Tibial nerve (tissue), 3 donors: ENCODE results near the gene MEI4.

Source experiments
- POLR2A ChIP-seq, 2 donors: fragments of 450-650 bp; IDR thresholded peaks; one replicate each; pipeline ENCODE4 v1.6.1; 2017; ENCODE audit warnings: antibody characterized with exemption in 2 of 2, mild to moderate bottlenecking in 2 of 2, moderate library complexity in 2 of 2
- TF ChIP-seq, protein P1 (sequence below), 5 experiments: fragments of 200-600 bp in 3 of 5; fragments of 450-650 bp in 2 of 5; sonication (generic) in 3 of 5; IDR thresholded peaks; one replicate each; pipeline ENCODE4 v1.5.1; 2016 to 2019; ENCODE audit warnings: antibody characterized with exemption in 5 of 5, mild to moderate bottlenecking in 3 of 5, moderate library complexity in 2 of 5

DNA sequence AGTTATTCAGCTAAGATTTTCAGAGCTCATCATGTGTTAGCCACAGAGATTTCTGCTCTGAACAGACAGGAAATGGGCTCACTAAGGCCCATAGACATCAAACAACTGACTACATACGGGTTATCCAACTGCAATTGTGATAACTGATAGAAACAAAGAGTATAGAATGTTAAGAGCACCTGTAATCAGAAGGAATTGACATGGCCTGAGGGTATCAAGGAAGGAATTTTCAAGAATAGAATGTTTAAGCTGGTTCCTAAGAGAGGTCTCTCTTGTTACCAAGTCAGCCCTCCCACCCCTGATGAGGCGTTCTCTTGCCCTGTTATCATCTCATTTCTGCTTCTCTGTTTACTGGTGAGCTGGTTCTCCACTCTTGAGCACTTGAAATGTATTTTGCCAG, at the start of gene MEI4:
- TF ChIP-seq, protein P1, sequence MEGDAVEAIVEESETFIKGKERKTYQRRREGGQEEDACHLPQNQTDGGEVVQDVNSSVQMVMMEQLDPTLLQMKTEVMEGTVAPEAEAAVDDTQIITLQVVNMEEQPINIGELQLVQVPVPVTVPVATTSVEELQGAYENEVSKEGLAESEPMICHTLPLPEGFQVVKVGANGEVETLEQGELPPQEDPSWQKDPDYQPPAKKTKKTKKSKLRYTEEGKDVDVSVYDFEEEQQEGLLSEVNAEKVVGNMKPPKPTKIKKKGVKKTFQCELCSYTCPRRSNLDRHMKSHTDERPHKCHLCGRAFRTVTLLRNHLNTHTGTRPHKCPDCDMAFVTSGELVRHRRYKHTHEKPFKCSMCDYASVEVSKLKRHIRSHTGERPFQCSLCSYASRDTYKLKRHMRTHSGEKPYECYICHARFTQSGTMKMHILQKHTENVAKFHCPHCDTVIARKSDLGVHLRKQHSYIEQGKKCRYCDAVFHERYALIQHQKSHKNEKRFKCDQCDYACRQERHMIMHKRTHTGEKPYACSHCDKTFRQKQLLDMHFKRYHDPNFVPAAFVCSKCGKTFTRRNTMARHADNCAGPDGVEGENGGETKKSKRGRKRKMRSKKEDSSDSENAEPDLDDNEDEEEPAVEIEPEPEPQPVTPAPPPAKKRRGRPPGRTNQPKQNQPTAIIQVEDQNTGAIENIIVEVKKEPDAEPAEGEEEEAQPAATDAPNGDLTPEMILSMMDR (IDR thresholded peaks at IDR 0.05), result no peak
- no peak for TF ChIP-seq POLR2A (IDR thresholded peaks at IDR 0.05)
